CD8-positive, alpha-beta memory T cell (primary cell): ENCODE data around the gene CCDC59. TPM values are rescaled to one million over a fixed set of nuclear protein-coding genes. Genes with fewer than 3 reads are reported as not detected.
A peak's percentile ranks its signal among the peaks of the same experiment; 100 is the strongest.

Experiments
- CTCF ChIA-PET: fragments of 350-600 bp; sonication (Branson Sonifier 250); formaldehyde crosslinking; loops from one replicate; lab custom pipeline; 2021; ENCODE audit warnings: antibody characterized with exemption; lab: Charles Lee
- POLR2A ChIA-PET: fragments of 350-600 bp; sonication (Branson Sonifier 250); formaldehyde crosslinking; loops from one replicate; lab custom pipeline; 2021; ENCODE audit warnings: antibody characterized with exemption; lab: Charles Lee
- DNase-seq, 5 donors: peaks; one replicate each; pipeline versions ENCODE4 v3.0.0 to v3.0.0-alpha.2; 2020 to 2022; ENCODE audit warnings: mixed read lengths in 1 of 5
- H3K27ac ChIP-seq: one replicate; pipeline ENCODE4 v1.7.0; 2013; ENCODE audit warnings: low read depth, mild to moderate bottlenecking, low read length, moderate library complexity
- H3K27me3 ChIP-seq: 2 replicates; pipeline ENCODE4 v1.7.0; 2013; ENCODE audit warnings: low read length, mild to moderate bottlenecking; ENCODE audit not compliant: insufficient read depth, poor library complexity, severe bottlenecking
- H3K36me3 ChIP-seq: 2 replicates; pipeline ENCODE4 v1.7.0; 2013; ENCODE audit warnings: mild to moderate bottlenecking, low read length, moderate library complexity; ENCODE audit not compliant: insufficient read depth
- H3K4me1 ChIP-seq: 2 replicates; pipeline ENCODE4 v1.7.0; 2013; ENCODE audit warnings: mild to moderate bottlenecking, low read length, moderate library complexity; ENCODE audit not compliant: insufficient read depth
- H3K4me3 ChIP-seq: 2 replicates; pipeline ENCODE4 v1.7.0; 2013; ENCODE audit warnings: mild to moderate bottlenecking, low read length
- H3K9me3 ChIP-seq: 2 replicates; pipeline ENCODE4 v1.7.0; 2013; ENCODE audit warnings: mild to moderate bottlenecking, low read length
- H3K27ac Mint-ChIP-seq, 8 donors: one replicate each; pipeline ENCODE4 v1.8.0; 2020 to 2021; ENCODE audit warnings: mixed read lengths in 8 of 8, mild to moderate bottlenecking in 6 of 8, inconsistent platforms in 3 of 8, moderate library complexity in 3 of 8
- H3K27me3 Mint-ChIP-seq, 2 donors: one replicate each; pipeline ENCODE4 v1.8.0; 2020 to 2021; ENCODE audit warnings: mixed read lengths in 2 of 2, mild to moderate bottlenecking in 1 of 2, moderate library complexity in 1 of 2
- H3K36me3 Mint-ChIP-seq, 3 donors: one replicate each; pipeline ENCODE4 v1.8.0; 2020 to 2021; ENCODE audit warnings: mixed read lengths in 3 of 3, inconsistent platforms in 1 of 3, mild to moderate bottlenecking in 1 of 3
- H3K4me1 Mint-ChIP-seq, 3 donors: one replicate each; pipeline ENCODE4 v1.8.0; 2020 to 2021; ENCODE audit warnings: mixed read lengths in 3 of 3, inconsistent platforms in 1 of 3, mild to moderate bottlenecking in 1 of 3
- H3K4me3 Mint-ChIP-seq, 7 donors: one replicate each; pipeline ENCODE4 v1.8.0; 2020 to 2021; ENCODE audit warnings: mixed read lengths in 7 of 7, mild to moderate bottlenecking in 6 of 7, moderate library complexity in 4 of 7, inconsistent platforms in 2 of 7
- H3K9me3 Mint-ChIP-seq, 5 donors: one replicate each; pipeline ENCODE4 v1.8.0; 2020 to 2022; ENCODE audit warnings: mixed read lengths in 5 of 5, mild to moderate bottlenecking in 3 of 5, moderate library complexity in 2 of 5, inconsistent platforms in 1 of 5
- polyA plus RNA-seq: library from polyadenylated mRNA; unstranded; fragments of 300-500 nt; fragmentation: Illumina TruSeq; gene quantifications from one replicate; pipeline ENCODE4 v1.2.3, GENCODE V29; 2021
- total RNA-seq, 2 experiments: library from RNA; stranded (reverse); gene quantifications; one replicate each; pipeline ENCODE4 v1.2.3, GENCODE V29; 2021

CCDC59 gene
- total and polyA plus RNA-seq, 3 experiments from 2014 or later: 82.5 to 104 (median 97.5) TPM

DNA sequence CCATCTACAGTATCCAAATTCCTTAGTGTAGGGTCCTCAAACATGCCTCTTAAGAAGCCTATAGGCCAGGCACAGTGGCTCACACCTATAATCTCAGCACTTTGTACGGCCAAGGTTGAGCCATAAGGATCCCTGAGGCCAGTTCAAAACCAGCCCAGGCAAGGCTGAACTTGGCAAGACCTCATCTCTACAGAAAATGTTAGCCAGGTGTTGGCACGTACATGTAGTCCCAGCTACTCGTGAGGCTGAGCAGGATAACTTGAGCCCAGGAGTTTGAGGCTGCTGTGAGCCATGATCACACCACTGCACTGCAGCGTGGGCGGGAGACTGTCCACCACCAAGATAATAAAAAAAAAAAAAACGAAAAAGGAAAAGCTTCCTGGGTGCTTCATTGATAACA, 6.8 kb downstream of the CCDC59 start:
- CTCF ChIA-PET: no interaction called here
- no peaks in the 10 kb centered on the region for H3K27me3 ChIP-seq
- DNase-seq: no peak
- H3K4me3 ChIP-seq: no peak overlapping the region
- H3K36me3 ChIP-seq: peaks cover 16% of the 10 kb centered on the region
- Mint-ChIP-seq H3K4me3 (no peak overlapping the region), H3K4me1 (peaks cover 17 to 18% (median 18%) of the 10 kb centered on the region in 3 donors), H3K9me3 (no peaks in the 10 kb centered on the region), H3K36me3 (peaks cover 0 to 81% (median 14%) of the 10 kb centered on the region in 3 donors), H3K27ac (no peak overlapping the region), H3K27me3 (no peaks in the 10 kb centered on the region)
- no peaks in the 10 kb centered on the region for H3K9me3 ChIP-seq
- no peak overlapping the region for H3K27ac ChIP-seq
- H3K4me1 ChIP-seq: peaks cover 10% of the 10 kb centered on the region
- POLR2A ChIA-PET: no interaction called here

DNA sequence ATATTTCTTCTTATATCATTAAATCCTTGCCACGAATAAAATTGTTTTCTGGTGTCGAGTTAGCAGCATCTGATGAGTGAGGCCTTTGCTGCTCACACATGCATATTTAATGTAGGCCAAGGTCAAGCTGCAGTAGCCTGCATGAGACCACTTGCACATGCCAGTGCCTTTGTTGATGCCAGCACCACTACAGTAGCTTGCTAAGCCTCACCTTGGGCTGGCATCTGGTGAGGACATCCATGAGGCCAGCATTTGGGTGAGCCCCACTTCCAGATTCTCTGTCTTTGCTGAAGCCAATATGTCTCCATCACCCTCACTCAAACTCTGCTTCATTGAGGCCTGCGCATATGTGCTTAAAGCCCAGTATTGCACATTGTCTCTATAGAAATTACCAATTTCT, 8.0 kb downstream of the CCDC59 start:
- Histone ChIP-seq H3K4me3 (no peak overlapping the region), H3K27ac (no peak overlapping the region), H3K4me1 (no peaks in the 10 kb centered on the region), H3K27me3 (no peaks in the 10 kb centered on the region), H3K36me3 (peaks cover 7% of the 10 kb centered on the region), H3K9me3 (no peaks in the 10 kb centered on the region)
- POLR2A ChIA-PET: no interaction called here
- CTCF ChIA-PET: interaction anchor here (1.5 kb wide), 1 partner anchor 8 kb away, joined by 4 read pairs; the partner anchor contains the start of genes CCDC59 and METTL25
- no peak overlapping the region for H3K4me3 Mint-ChIP-seq
- no peaks in the 10 kb centered on the region for H3K27me3 Mint-ChIP-seq
- no peak for DNase-seq
- no peak overlapping the region for H3K27ac Mint-ChIP-seq
- H3K4me1 Mint-ChIP-seq: peaks cover 4 to 7% (median 6%) of the 10 kb centered on the region in 3 donors
- peaks cover 0 to 69% (median 14%) of the 10 kb centered on the region in 3 donors for H3K36me3 Mint-ChIP-seq
- no peaks in the 10 kb centered on the region for H3K9me3 Mint-ChIP-seq

DNA sequence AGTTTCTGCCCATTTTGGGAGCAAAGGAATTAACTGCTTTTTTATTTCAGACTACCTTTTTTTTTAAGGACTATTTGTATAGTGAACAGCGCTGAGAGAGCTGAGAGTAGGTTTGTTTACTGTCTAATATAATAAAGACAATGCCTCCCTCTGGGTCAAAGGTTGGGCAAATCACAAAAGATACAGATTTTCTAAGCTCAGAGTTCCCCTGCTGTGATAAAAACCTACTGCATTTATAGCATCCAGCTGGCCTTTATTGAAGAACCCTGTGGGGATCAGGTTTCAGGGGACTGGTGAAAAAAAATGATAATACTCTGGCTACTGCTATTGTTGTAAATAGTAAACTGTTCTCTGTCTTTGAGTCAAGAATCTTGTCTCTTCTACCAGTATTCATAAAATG, 28.7 kb downstream of the CCDC59 start:
- no peaks in the 10 kb centered on the region for H3K27me3 ChIP-seq
- H3K4me3 ChIP-seq: no peak overlapping the region
- Mint-ChIP-seq H3K9me3 (no peaks in the 10 kb centered on the region), H3K36me3 (no peaks in the 10 kb centered on the region), H3K27ac (peak overlapping the region in 1 of 8 donors; percentile 14), H3K4me3 (no peak overlapping the region), H3K27me3 (peaks cover 4 to 16% of the 10 kb centered on the region in 2 donors), H3K4me1 (no peaks in the 10 kb centered on the region)
- H3K9me3 ChIP-seq: no peaks in the 10 kb centered on the region
- no peak for DNase-seq
- ChIA-PET CTCF (no interaction called here), POLR2A (no interaction called here)
- no peaks in the 10 kb centered on the region for H3K4me1 ChIP-seq
- no peak overlapping the region for H3K27ac ChIP-seq
- no peaks in the 10 kb centered on the region for H3K36me3 ChIP-seq

DNA sequence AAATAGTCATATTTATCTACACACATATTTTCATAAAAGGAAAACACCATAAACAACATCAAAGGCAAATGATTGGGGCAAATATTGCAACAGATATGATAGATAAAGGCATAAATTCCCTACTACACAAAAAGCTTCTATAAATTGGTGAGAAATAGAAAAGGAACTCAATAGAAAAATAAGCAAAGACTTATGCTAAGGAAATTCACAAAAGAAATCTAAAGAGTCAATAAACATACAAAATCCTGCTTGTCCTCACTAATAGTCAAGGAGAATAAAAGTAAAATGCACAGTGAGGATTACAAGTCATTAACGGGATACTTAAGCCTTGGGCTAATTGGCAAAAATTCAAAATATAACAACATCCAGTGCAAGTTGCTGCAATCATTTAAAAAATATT, 30.3 kb downstream of the CCDC59 start:
- H3K9me3 ChIP-seq: no peaks in the 10 kb centered on the region
- H3K27me3 ChIP-seq: no peaks in the 10 kb centered on the region
- Mint-ChIP-seq H3K27ac (no peak overlapping the region), H3K9me3 (no peaks in the 10 kb centered on the region), H3K4me3 (no peak overlapping the region), H3K36me3 (no peaks in the 10 kb centered on the region), H3K4me1 (no peaks in the 10 kb centered on the region), H3K27me3 (peaks cover 4% of the 10 kb centered on the region in 2 donors)
- ChIA-PET POLR2A (no interaction called here), CTCF (interaction anchor here (1.4 kb wide), 1 partner anchor 30 kb away, joined by 4 read pairs; the partner anchor contains the start of genes CCDC59 and METTL25)
- H3K27ac ChIP-seq: no peak overlapping the region
- no peak for DNase-seq
- H3K36me3 ChIP-seq: no peaks in the 10 kb centered on the region
- no peaks in the 10 kb centered on the region for H3K4me1 ChIP-seq
- H3K4me3 ChIP-seq: no peak overlapping the region

DNA sequence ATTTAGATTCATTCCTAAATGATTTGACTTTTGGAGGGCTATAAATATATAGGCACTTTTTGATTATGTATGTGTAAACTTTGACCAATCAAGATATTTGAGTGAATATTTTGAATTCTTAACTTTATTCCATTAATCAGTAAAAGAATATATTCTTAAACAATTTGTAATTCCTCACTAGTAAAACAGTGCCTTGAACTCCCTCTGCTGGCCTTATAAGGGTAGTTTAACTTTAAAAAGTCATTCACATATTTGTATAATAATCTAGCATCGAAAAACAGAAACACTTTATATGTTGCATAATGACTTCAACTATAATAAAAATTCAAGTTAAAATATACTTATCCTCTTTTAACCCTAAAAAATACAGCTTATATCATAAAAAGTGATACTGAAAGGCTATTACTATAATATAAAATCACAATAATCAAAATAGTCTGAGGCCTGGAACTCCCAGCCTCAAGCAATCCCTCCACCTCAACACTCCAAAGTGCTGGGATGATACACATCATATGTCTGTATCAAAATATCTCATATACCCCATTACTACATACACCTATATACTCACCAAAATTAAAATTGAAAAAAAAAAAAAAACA, 31.2 kb downstream of the CCDC59 start:
- no peaks in the 10 kb centered on the region for H3K36me3 Mint-ChIP-seq
- H3K9me3 ChIP-seq: no peaks in the 10 kb centered on the region
- peaks cover 4% of the 10 kb centered on the region in 2 donors for H3K27me3 Mint-ChIP-seq
- H3K27me3 ChIP-seq: no peaks in the 10 kb centered on the region
- no peak overlapping the region for H3K27ac ChIP-seq
- H3K4me3 ChIP-seq: no peak overlapping the region
- H3K27ac Mint-ChIP-seq: peak overlapping the region in 1 of 8 donors; percentile 76
- DNase-seq: peak in 1 of 5 donors; percentile 6
- no peaks in the 10 kb centered on the region for H3K4me1 Mint-ChIP-seq
- no peaks in the 10 kb centered on the region for H3K9me3 Mint-ChIP-seq
- no peaks in the 10 kb centered on the region for H3K36me3 ChIP-seq
- POLR2A ChIA-PET: no interaction called here
- H3K4me3 Mint-ChIP-seq: no peak overlapping the region
- CTCF ChIA-PET: interaction anchor here (1.4 kb wide), 1 partner anchor 31 kb away, joined by 4 read pairs; the partner anchor contains the start of genes CCDC59 and METTL25
- H3K4me1 ChIP-seq: no peaks in the 10 kb centered on the region

DNA sequence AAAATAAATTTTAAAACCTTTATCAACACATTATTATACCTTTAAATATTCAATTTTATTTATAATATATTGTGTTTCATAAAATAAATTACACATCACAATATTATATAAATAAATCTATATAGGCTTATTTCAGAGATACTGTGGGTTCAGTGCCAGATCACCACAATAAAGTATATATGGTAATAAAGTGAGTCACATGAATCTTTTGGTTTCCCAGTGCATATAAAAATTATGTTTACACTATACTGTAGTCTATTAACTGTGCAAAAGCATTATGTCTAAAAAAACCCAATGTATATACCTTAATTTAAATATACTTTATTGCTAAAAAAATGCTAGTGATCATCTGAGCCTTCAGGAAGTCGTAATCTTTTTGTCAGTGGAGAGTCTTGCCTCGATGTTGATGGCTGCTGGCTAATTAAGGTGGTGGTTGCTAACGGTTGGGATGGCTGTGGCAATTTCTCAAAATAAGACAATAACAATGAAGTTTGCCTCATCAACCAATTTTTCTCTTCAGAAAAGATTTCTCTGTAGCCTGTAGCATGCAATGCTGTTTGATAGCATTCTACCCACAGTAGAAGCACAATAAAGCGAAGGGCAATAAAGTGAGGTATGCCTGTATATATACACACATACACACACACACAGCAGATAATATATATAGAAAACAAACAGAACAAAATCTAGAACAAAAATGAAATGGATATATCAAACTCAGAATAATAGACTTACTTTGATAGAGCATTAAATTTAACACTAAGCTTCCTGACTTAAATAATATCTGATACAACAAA, 32.4 kb downstream of the CCDC59 start:
- ChIA-PET POLR2A (no interaction called here), CTCF (no interaction called here)
- Histone ChIP-seq H3K27me3 (no peaks in the 10 kb centered on the region), H3K9me3 (no peaks in the 10 kb centered on the region), H3K27ac (no peak overlapping the region), H3K36me3 (no peaks in the 10 kb centered on the region), H3K4me1 (no peaks in the 10 kb centered on the region), H3K4me3 (no peak overlapping the region)
- H3K4me3 Mint-ChIP-seq: no peak overlapping the region
- no peaks in the 10 kb centered on the region for H3K9me3 Mint-ChIP-seq
- no peaks in the 10 kb centered on the region for H3K36me3 Mint-ChIP-seq
- peaks cover 4 to 9% of the 10 kb centered on the region in 2 donors for H3K27me3 Mint-ChIP-seq
- H3K4me1 Mint-ChIP-seq: no peaks in the 10 kb centered on the region
- H3K27ac Mint-ChIP-seq: peak overlapping the region in 1 of 8 donors; percentile 68
- DNase-seq: no peak

DNA sequence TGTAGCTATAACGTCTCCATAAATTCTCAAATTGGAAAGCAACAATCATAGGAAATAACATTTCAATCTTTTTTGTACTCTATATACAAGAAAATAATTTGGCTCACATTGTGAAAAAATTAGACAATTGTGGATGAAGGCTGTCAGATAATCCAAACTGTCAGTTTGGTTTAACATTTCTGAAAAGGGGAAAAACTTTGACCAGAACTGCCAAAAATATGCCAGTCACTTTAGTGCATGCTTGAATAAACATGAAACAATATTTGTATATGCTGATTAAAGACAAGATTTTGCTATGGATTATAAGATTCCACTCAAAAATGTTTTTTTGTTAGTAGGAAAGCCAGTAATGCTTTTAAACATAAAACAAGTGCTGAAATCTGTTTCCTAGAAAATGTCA, 38.9 kb downstream of the CCDC59 start:
- peaks cover 7 to 11% of the 10 kb centered on the region in 2 donors for H3K27me3 Mint-ChIP-seq
- H3K36me3 Mint-ChIP-seq: no peaks in the 10 kb centered on the region
- no peaks in the 10 kb centered on the region for H3K4me1 Mint-ChIP-seq
- H3K9me3 Mint-ChIP-seq: no peaks in the 10 kb centered on the region
- ChIA-PET POLR2A (no interaction called here), CTCF (no interaction called here)
- Histone ChIP-seq H3K27me3 (no peaks in the 10 kb centered on the region), H3K9me3 (no peaks in the 10 kb centered on the region), H3K36me3 (no peaks in the 10 kb centered on the region), H3K27ac (no peak overlapping the region), H3K4me3 (no peak overlapping the region), H3K4me1 (no peaks in the 10 kb centered on the region)
- no peak overlapping the region for H3K27ac Mint-ChIP-seq
- DNase-seq: no peak
- H3K4me3 Mint-ChIP-seq: no peak overlapping the region

DNA sequence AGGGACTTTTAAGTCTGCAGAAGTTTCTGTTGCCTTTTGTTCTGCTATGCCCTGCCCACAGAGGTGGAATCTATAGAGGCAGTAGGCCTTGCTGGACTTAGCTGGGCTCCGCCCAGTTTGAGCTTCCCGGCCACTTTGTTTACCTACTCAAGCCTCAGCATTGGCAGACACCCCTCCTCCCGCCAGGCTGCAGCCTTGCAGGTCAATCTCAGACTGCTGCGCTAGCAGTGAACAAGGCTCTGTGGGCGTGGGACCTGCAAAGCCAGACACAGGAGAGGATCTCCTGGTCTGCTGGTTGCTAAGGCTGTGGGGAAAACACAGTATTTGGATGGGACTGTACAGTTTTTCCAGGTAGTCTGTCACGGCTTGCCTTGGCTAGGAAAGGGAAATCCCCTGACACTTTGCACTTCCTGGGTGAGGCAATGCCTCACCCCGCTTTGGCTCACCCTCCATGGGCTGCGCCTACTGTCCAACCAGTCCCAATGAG, 43.7 kb downstream of the CCDC59 start:
- Histone ChIP-seq H3K9me3 (no peaks in the 10 kb centered on the region), H3K27ac (no peak overlapping the region), H3K27me3 (no peaks in the 10 kb centered on the region), H3K36me3 (no peaks in the 10 kb centered on the region), H3K4me3 (no peak overlapping the region), H3K4me1 (no peaks in the 10 kb centered on the region)
- Mint-ChIP-seq H3K27me3 (peaks cover 5 to 8% of the 10 kb centered on the region in 2 donors), H3K4me1 (no peaks in the 10 kb centered on the region), H3K36me3 (peaks cover 0 to 6% (median 0%) of the 10 kb centered on the region in 3 donors), H3K27ac (no peak overlapping the region), H3K4me3 (no peak overlapping the region), H3K9me3 (peaks cover 0 to 14% (median 4%) of the 10 kb centered on the region in 5 donors)
- CTCF ChIA-PET: no interaction called here
- no peak for DNase-seq
- POLR2A ChIA-PET: no interaction called here
